GM12865 (cell line): ENCODE measurements around the gene TREM2.

Experiments used
- DNase-seq: peaks from one replicate; pipeline ENCODE4 v3.0.0; 2010; ENCODE audit warnings: low read depth
- H3K4me3 ChIP-seq: 2 replicates; pipeline ENCODE4 v1.5.1; 2011; ENCODE audit warnings: mild to moderate bottlenecking, low read depth, low read length, control low read depth
- CTCF ChIP-seq: IDR thresholded peaks from 2 replicates; pipeline ENCODE4 v1.5.1; 2011; ENCODE audit warnings: low read length, control low read depth, low read depth, inconsistent platforms; ENCODE audit not compliant: insufficient read depth; ENCODE audit errors: missing control alignments

Gene TREM2

GRCh38 chr6:41155132-41155805 lies 7.6 kb downstream of the TREM2 start:
- no peak overlapping the region for H3K4me3 ChIP-seq
- no peak for TF ChIP-seq CTCF
- DNase-seq, result no peak

- H3K4me3 ChIP-seq, result no peak within 1 kb of the TSS
- TF ChIP-seq CTCF, result no peak
- DNase-seq, result no peak
Observed at GRCh38 chr6:41153992-41154625, 8.8 kb downstream of the TREM2 start, which contains the start of gene TREML1. TSS of gene TREML1 (minus strand) at chr6:41154347. CDS start at chr6:41154288, 59 bp downstream.

- no peak for TF ChIP-seq CTCF
- DNase-seq, result no peak
- H3K4me3 ChIP-seq, result no peak overlapping the region
Observed at GRCh38 chr6:41153451-41153850, 9.5 kb downstream of the TREM2 start.

- no peak for TF ChIP-seq CTCF
- H3K4me3 ChIP-seq, result no peak overlapping the region
- no peak for DNase-seq
Observed at GRCh38 chr6:41150671-41151070, 12.2 kb downstream of the TREM2 start.

- no peak for DNase-seq
- no peak overlapping the region for H3K4me3 ChIP-seq
- TF ChIP-seq CTCF, result no peak
Observed at GRCh38 chr6:41147917-41148316, 15.0 kb downstream of the TREM2 start.

GRCh38 chr6:41136911-41137310 lies 26.0 kb downstream of the TREM2 start:
- TF ChIP-seq CTCF, result no peak

More at GRCh38 chr6:41136911-41137310, 26.0 kb downstream of the TREM2 start:
- DNase-seq, result no peak
- H3K4me3 ChIP-seq, result no peak overlapping the region
